ENCODE results near the gene INTS6L.
"Not testable (repeated sequence)": the region's sequence is repeated elsewhere in the genome, so short reads cannot be mapped to it uniquely, and the experiment has no call there.

DNA sequence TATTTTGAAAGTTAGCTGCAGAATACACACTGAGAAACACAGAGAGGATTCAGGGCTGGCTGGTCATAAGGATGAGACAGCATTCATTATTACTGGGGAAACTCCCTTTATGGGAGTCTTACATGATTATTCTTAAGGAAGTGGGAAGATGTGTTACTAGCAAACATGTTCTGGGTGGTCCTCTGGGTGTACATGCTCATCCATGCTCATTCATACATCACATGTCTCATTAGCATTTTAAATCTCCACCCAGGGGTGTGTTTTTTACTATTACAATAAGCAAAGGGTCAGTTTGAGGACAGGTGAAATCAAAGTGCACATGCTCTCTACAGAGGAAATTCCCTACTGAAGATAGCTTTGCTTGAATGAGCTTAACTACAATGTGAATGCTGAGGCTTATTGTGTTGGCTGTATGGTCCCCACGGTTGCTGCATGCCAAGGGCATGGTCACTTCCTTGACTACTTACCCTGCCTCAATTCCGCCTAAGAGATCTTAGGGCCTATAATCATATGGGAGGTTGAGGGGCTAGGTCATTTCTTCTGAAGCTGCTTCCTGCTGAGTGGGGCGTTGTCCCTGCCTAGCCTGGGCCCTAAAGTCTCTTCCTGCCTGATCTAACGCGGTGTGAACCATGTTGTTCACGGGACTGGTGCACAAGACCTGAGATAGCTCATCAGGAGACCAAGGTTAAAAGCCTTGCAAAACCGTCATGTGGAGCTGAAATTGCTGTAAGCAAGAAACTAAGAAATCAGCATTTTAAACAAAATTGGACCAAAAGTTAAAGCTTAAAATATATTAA is 104.1 kb downstream of the INTS6L start:
- TF ChIP-seq, protein P1, sequence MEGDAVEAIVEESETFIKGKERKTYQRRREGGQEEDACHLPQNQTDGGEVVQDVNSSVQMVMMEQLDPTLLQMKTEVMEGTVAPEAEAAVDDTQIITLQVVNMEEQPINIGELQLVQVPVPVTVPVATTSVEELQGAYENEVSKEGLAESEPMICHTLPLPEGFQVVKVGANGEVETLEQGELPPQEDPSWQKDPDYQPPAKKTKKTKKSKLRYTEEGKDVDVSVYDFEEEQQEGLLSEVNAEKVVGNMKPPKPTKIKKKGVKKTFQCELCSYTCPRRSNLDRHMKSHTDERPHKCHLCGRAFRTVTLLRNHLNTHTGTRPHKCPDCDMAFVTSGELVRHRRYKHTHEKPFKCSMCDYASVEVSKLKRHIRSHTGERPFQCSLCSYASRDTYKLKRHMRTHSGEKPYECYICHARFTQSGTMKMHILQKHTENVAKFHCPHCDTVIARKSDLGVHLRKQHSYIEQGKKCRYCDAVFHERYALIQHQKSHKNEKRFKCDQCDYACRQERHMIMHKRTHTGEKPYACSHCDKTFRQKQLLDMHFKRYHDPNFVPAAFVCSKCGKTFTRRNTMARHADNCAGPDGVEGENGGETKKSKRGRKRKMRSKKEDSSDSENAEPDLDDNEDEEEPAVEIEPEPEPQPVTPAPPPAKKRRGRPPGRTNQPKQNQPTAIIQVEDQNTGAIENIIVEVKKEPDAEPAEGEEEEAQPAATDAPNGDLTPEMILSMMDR (IDR thresholded peaks at IDR 0.05), result not testable (repeated sequence)
- not testable (repeated sequence) for TF ChIP-seq POLR2A (IDR thresholded peaks at IDR 0.05)
